PC-3 (cell line): ENCODE results near the gene MYB. TPM values are rescaled to one million over a fixed set of nuclear protein-coding genes. Genes with fewer than 3 reads are reported as not detected.

Experiments used
- ATAC-seq: fragments of 200-7000 bp; cut with Tn5 transposase; 2 replicates; pipeline ENCODE4 v1.9.1; 2020; ENCODE audit warnings: mild to moderate bottlenecking, moderate library complexity
- BruUV-seq: library from RNA; stranded (reverse); fragments of 400-500 nt; replicated peaks from 2 replicates; lab custom pipeline; 2021; lab: Mats Ljungman, UMichigan
- CTCF ChIA-PET: fragments of 300-600 bp; sonication (Branson Sonifier 250); formaldehyde crosslinking; loops from one replicate; lab custom pipeline; 2022; ENCODE audit warnings: antibody characterized with exemption; lab: Charles Lee
- POLR2A ChIA-PET: fragments of 300-600 bp; sonication (Branson Sonifier 250); formaldehyde crosslinking; loops from one replicate; lab custom pipeline; 2022; ENCODE audit warnings: antibody characterized with exemption; ENCODE audit not compliant: unreplicated experiment; lab: Charles Lee
- DNase-seq: peaks from one replicate; pipeline ENCODE4 v3.0.0-alpha.2; 2015
- H2AFZ ChIP-seq: fragments of 300-600 bp; sonication (generic); 2 replicates; pipeline ENCODE4 v1.6.0; 2016; ENCODE audit warnings: antibody characterized with exemption, low read length
- H3F3A ChIP-seq: fragments of 300-600 bp; sonication (generic); one replicate; pipeline ENCODE4 v1.6.0; 2017; ENCODE audit warnings: antibody characterized with exemption, low read length, control low read depth, mild to moderate bottlenecking; ENCODE audit not compliant: unreplicated experiment
- H3K27ac ChIP-seq: fragments of 300-600 bp; sonication (generic); 2 replicates; pipeline ENCODE4 v1.5.1; 2016; ENCODE audit warnings: mild to moderate bottlenecking, low read length
- H3K27me3 ChIP-seq: fragments of 300-600 bp; sonication (generic); 2 replicates; pipeline ENCODE4 v1.6.1; 2016; ENCODE audit warnings: low read length, mixed read lengths
- H3K36me3 ChIP-seq: fragments of 300-600 bp; sonication (generic); 2 replicates; pipeline ENCODE4 v1.6.1; 2016; ENCODE audit warnings: low read depth, mixed run types, low read length, mixed read lengths
- H3K4me1 ChIP-seq: fragments of 300-600 bp; sonication (generic); 2 replicates; pipeline ENCODE4 v1.5.1; 2016; ENCODE audit warnings: low read length; ENCODE audit not compliant: insufficient read depth
- H3K4me2 ChIP-seq: fragments of 300-600 bp; sonication (generic); 2 replicates; pipeline ENCODE4 v1.6.0; 2016; ENCODE audit warnings: low read length
- H3K4me3 ChIP-seq: fragments of 300-600 bp; sonication (generic); 2 replicates; pipeline ENCODE4 v1.5.1; 2016; ENCODE audit warnings: mild to moderate bottlenecking, low read length, mixed read lengths
- H3K79me2 ChIP-seq: fragments of 300-600 bp; sonication (generic); 2 replicates; pipeline ENCODE4 v1.6.1; 2017; ENCODE audit warnings: low read length, mixed read lengths
- H3K9ac ChIP-seq: fragments of 300-600 bp; sonication (generic); 2 replicates; pipeline ENCODE4 v1.6.0; 2016; ENCODE audit warnings: mild to moderate bottlenecking, low read length
- H3K9me2 ChIP-seq: fragments of 300-600 bp; sonication (generic); replicated peaks from 2 replicates; pipeline ENCODE4 v1.6.1; 2016; ENCODE audit warnings: mixed run types, low read length, mixed read lengths
- H3K9me3 ChIP-seq: fragments of 300-600 bp; sonication (generic); 2 replicates; pipeline ENCODE4 v1.6.1; 2016; ENCODE audit warnings: low read length, mixed read lengths
- H4K20me1 ChIP-seq: fragments of 300-600 bp; sonication (generic); 2 replicates; pipeline ENCODE4 v1.6.1; 2016; ENCODE audit warnings: low read length, mixed read lengths
- EZH2 ChIP-seq: fragments of 300-600 bp; sonication (generic); IDR thresholded peaks from one replicate; pipeline ENCODE4 v1.6.1; 2017; ENCODE audit warnings: antibody characterized with exemption, mild to moderate bottlenecking, low read length; ENCODE audit not compliant: unreplicated experiment
- EZH2phosphoT487 ChIP-seq: fragments of 300-600 bp; sonication (generic); IDR thresholded peaks from 2 replicates; pipeline ENCODE4 v1.6.1; 2018; ENCODE audit warnings: mild to moderate bottlenecking, antibody characterized with exemption, low read length, borderline replicate concordance
- intact Hi-C: fragments of 100-400 bp; cut with micrococcal nuclease; formaldehyde crosslinking; loops from 2 replicates; pipeline ENCODE4 v1.9.0; 2023
- total RNA-seq: library from RNA; depleted of rRNA; stranded (reverse); fragments of >200 nt; gene quantifications from 2 replicates; pipeline ENCODE4 v1.2.3, GENCODE V29; 2014
- TF ChIP-seq, protein P1 (sequence below): fragments of 300-600 bp; sonication (generic); conservative IDR thresholded peaks from 2 replicates; pipeline ENCODE4 v1.5.1; 2017; ENCODE audit warnings: antibody characterized with exemption, low read depth, mild to moderate bottlenecking, low read length

MYB gene
- total RNA-seq, 1 experiment from 2014 or later = 4.4 TPM

DNA sequence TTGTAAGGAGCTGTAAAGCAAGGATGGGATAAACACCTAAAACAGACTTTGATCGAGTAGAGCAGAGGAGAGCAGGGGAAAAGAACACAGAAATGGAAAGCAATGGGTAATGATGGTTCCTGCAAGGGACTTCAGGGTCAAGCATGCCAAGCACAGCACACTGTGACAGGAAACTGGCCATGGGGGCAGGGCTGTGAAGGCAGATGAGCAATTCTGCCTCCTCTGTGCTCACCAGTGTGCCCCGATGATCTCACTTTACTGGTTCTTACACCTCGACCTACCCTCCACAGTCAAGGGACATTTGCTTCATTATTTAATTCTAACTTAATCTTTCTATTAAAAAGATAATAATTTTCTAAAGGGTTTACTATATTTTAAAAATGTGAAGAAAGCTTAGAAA, 21.6 kb upstream of the MYB start:
- intact Hi-C loops = no loop called here
- no peaks in the 10 kb centered on the region for H3K9me3 ChIP-seq
- no peak for DNase-seq
- H3K4me1 ChIP-seq = no peaks in the 10 kb centered on the region
- H3F3A ChIP-seq = no peaks in the 10 kb centered on the region
- CTCF ChIA-PET = no interaction called here
- ATAC-seq = no peak
- H3K27me3 ChIP-seq = no peaks in the 10 kb centered on the region
- H3K27ac ChIP-seq = no peak overlapping the region
- no peaks in the 10 kb centered on the region for H4K20me1 ChIP-seq
- POLR2A ChIA-PET = no interaction called here
- BruUV-seq = no TSS peak
- no peak overlapping the region for H3K9ac ChIP-seq
- H3K79me2 ChIP-seq = no peaks in the 10 kb centered on the region
- H3K9me2 ChIP-seq = no peaks in the 10 kb centered on the region
- H2AFZ ChIP-seq = no peak overlapping the region
- H3K4me3 ChIP-seq = no peak overlapping the region
- no peak overlapping the region for H3K4me2 ChIP-seq
- TF ChIP-seq EZH2 = no peak
- TF ChIP-seq, protein P1, sequence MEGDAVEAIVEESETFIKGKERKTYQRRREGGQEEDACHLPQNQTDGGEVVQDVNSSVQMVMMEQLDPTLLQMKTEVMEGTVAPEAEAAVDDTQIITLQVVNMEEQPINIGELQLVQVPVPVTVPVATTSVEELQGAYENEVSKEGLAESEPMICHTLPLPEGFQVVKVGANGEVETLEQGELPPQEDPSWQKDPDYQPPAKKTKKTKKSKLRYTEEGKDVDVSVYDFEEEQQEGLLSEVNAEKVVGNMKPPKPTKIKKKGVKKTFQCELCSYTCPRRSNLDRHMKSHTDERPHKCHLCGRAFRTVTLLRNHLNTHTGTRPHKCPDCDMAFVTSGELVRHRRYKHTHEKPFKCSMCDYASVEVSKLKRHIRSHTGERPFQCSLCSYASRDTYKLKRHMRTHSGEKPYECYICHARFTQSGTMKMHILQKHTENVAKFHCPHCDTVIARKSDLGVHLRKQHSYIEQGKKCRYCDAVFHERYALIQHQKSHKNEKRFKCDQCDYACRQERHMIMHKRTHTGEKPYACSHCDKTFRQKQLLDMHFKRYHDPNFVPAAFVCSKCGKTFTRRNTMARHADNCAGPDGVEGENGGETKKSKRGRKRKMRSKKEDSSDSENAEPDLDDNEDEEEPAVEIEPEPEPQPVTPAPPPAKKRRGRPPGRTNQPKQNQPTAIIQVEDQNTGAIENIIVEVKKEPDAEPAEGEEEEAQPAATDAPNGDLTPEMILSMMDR = no peak
- no peak for TF ChIP-seq EZH2phosphoT487
- H3K36me3 ChIP-seq = no peaks in the 10 kb centered on the region

DNA sequence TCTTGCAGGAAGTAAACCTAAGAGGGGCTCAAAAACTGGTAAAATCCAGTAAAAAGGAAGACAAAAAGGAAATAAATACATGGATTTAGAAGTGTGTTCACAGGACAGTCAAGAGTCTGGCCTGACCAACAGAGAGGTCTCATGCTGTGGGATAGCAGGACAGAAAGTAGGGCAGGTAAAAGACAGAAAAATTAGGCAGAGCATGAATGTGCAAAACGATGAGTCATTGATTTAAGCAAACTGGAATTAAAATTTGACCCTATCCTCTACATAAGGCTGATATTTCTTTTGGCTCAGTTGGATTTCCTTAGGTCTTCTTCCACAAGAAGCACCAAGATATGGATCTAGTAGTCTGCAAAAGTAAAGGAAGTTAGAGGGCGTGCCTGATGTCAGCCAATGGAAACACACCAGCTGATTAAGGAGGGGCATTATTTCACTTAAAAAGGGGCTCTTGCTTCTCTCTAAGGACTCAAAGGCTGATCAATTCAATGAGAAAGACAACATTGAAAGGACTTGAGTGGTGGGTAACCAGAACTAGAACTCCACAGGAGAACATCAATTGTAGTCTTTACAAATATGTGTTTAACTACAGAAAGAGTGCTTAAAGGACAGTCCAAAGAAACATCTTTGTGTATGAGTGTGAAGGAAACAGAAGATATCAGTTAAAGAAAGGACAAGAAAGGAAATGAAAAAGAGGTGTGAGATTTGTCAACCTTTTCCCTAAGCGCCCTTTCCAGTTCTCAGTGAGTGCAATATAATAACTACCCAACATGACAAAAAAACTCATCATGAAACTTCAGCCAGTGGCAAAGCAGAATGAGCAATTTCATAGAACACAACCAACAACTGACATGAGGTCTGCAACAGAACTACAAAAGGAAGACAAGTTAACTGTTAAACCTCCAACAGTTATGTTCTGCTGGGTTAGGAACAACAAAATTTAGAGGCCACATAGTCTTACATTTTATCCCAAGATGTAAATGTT, 19.4 kb upstream of the MYB start:
- Histone ChIP-seq H4K20me1 (no peaks in the 10 kb centered on the region), H3K36me3 (no peaks in the 10 kb centered on the region), H2AFZ (no peak overlapping the region), H3K9ac (no peak overlapping the region), H3K27ac (no peak overlapping the region), H3K4me2 (no peak overlapping the region), H3K9me2 (no peaks in the 10 kb centered on the region), H3F3A (no peaks in the 10 kb centered on the region), H3K4me3 (no peak overlapping the region), H3K4me1 (no peaks in the 10 kb centered on the region), H3K27me3 (no peaks in the 10 kb centered on the region), H3K79me2 (no peaks in the 10 kb centered on the region), H3K9me3 (no peaks in the 10 kb centered on the region)
- CTCF ChIA-PET = no interaction called here
- POLR2A ChIA-PET = no interaction called here
- ATAC-seq (no peak), DNase-seq (no peak)
- intact Hi-C loops = no loop called here
- no peak for TF ChIP-seq EZH2phosphoT487
- TF ChIP-seq, protein P1 = no peak
- TF ChIP-seq EZH2 = no peak
- BruUV-seq = no TSS peak
